ENCODE data around the gene ITGA4. TPM values are rescaled to one million over a fixed set of nuclear protein-coding genes. Genes with fewer than 3 reads are reported as not detected.

Gene ITGA4
- total RNA-seq, 1 donor from 2014 or later, result 74.4 TPM

DNA sequence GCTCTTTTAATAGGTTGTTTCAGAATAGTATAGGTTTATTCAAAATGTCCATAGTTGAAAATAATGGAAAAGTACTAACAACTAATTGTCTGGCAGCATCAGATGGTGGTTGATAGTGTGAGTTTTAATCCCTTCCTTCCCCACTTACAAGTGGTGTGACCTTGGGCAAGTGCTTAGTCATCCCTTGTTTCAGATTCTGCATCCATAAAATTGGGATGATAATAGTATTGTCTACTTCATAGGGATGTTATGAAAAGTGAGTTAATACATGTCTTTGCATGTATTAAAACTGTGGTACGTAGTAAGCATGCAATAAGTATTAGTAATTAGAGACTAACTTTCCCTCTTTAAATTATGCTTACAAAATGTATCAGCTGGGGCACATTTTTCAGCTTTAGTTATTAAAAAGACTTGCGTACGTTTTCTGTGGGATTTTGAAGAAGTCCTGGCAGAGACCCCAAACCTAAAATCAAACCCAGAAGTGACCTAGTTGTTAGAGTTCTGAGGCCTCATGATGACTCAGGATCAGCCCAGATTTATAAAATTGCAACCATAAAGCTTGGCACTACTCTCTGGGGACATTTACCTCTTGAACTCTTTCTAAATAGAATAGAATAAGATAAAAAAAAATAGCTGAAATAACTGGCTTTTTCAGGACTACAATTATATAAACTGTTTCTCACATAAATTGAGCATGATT lies 8.6 kb downstream of the ITGA4 start:
- no peak overlapping the region for H3K4me3 Mint-ChIP-seq
- TF ChIP-seq, protein P1, sequence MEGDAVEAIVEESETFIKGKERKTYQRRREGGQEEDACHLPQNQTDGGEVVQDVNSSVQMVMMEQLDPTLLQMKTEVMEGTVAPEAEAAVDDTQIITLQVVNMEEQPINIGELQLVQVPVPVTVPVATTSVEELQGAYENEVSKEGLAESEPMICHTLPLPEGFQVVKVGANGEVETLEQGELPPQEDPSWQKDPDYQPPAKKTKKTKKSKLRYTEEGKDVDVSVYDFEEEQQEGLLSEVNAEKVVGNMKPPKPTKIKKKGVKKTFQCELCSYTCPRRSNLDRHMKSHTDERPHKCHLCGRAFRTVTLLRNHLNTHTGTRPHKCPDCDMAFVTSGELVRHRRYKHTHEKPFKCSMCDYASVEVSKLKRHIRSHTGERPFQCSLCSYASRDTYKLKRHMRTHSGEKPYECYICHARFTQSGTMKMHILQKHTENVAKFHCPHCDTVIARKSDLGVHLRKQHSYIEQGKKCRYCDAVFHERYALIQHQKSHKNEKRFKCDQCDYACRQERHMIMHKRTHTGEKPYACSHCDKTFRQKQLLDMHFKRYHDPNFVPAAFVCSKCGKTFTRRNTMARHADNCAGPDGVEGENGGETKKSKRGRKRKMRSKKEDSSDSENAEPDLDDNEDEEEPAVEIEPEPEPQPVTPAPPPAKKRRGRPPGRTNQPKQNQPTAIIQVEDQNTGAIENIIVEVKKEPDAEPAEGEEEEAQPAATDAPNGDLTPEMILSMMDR (conservative IDR thresholded peaks at IDR 0.05), result no peak
- H3K36me3 Mint-ChIP-seq (ENCODE audit: low read depth), result peaks cover 7% of the 10 kb centered on the region
- no peak for DNase-seq (ENCODE audit: low read depth, low spot score)
- peaks cover 2% of the 10 kb centered on the region for H3K27me3 Mint-ChIP-seq (ENCODE audit: low read depth)
- peaks cover 35% of the 10 kb centered on the region for H3K4me1 Mint-ChIP-seq
- H3K9me3 Mint-ChIP-seq, result no peaks in the 10 kb centered on the region
- H3K27ac Mint-ChIP-seq (ENCODE audit: unreplicated experiment), result no peak overlapping the region

DNA sequence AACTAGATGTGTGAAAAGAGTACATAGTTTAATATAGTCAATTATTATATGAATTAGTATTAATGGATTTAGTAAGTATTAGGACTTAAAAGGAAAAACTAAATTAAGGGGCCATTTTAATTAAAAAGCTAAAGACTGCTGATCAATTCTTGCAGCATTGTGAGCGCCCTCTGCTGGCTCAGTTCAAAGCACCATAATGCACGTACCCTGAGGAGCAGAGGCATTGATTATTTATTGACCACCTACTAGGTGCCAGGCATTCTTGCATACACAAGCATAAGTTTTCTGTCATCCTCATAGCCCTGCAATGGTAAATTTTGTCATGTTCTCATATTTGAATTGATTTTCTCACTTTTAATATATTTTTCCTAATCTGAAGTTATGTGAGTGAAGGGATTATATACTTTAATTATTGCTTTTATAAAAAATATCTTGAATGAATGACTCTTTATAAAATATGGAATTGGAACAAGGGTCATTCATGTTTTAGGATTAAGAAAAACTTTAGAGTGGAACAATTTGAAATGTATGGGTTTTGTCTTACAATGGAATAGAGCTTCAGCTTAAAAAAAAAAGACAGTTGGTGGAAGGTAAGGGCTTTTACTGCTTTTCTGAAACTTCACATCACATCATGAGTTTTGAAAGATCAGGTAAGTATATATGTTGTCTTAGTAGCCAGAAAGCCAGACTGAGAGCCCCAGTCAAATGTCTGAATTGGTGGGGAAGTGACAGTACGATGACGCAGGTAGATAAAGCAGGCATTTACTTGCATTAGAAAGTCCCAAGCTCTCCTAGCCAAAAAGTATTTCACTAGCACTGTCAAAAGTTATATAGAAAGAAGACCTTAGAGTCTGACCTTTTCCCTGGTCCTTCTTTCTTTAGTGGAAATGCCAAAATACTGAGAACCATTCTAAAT lies 9.7 kb downstream of the ITGA4 start:
- DNase-seq (ENCODE audit: low read depth, low spot score), result peak; percentile 63
- peaks cover 35% of the 10 kb centered on the region for H3K4me1 Mint-ChIP-seq

DNA sequence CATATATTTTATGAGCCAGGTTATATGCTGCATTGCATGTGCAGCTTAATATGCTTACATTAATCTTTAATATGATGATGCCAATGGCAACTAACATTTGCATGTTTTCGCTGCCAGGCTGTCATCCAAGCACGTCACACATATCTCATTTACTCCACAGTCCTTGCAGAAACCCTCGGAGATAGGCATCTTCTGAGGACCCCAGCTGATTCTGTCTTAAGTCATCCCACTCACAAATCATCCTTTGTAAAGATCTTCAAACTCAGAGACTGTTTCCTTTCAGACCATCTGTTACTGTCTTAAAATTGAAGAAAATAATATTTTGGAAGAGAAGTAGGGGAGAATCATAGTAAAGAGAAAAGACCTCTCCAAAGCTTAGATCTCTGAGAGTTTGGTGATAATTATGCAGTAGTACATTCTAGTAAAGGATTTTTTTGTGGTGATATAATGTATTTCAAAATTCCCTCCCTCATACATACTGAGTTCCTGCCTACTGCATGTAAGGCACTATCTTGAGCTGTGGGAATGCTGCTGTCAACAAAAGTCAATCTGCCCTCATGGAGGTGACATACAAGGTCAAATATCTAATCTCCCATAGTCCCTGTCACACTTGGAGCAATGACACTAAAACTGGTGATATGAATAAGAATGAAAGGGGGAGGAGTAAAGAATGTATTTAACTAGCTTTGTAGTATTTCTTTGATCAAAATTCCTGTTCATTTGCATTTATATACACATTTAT lies 11.0 kb downstream of the ITGA4 start:
- TF ChIP-seq, protein P1 (conservative IDR thresholded peaks at IDR 0.05), result no peak
- DNase-seq (ENCODE audit: low read depth, low spot score), result no peak
- Mint-ChIP-seq H3K9me3 (no peaks in the 10 kb centered on the region), H3K4me3 (no peak overlapping the region), H3K27ac (ENCODE audit: unreplicated experiment) (no peak overlapping the region), H3K27me3 (ENCODE audit: low read depth) (no peaks in the 10 kb centered on the region), H3K36me3 (ENCODE audit: low read depth) (peaks cover 9% of the 10 kb centered on the region), H3K4me1 (peaks cover 35% of the 10 kb centered on the region)

More for the DNA sequence above, 9.7 kb downstream of the ITGA4 start:
- H3K36me3 Mint-ChIP-seq (ENCODE audit: low read depth), result peaks cover 7% of the 10 kb centered on the region
- no peak overlapping the region for H3K4me3 Mint-ChIP-seq
- no peaks in the 10 kb centered on the region for H3K9me3 Mint-ChIP-seq
- no peak overlapping the region for H3K27ac Mint-ChIP-seq (ENCODE audit: unreplicated experiment)
- TF ChIP-seq, protein P1 (conservative IDR thresholded peaks at IDR 0.05), result peak; percentile 91
- H3K27me3 Mint-ChIP-seq (ENCODE audit: low read depth), result no peaks in the 10 kb centered on the region

DNA sequence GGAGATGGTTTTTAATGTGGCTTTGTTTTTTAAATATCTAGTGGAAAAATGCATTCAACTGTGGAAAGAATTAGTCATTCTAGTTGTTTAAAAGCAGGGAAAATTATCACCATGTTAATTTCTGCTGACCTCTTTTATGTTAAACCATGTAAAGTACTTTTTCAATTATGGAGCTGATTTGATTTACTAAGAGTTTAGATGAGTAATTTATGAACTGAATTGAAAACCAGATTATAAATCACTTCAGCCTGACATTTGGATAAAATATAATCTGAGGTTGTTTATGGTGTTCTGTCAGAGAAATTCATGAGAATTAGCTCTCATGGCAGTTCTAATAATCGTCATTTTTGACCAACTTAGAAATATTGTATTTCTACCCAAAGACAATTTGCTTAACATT lies 11.6 kb downstream of the ITGA4 start:
- no peak for DNase-seq (ENCODE audit: low read depth, low spot score)
- H3K27ac Mint-ChIP-seq (ENCODE audit: unreplicated experiment), result no peak overlapping the region
- no peaks in the 10 kb centered on the region for H3K9me3 Mint-ChIP-seq
- no peaks in the 10 kb centered on the region for H3K27me3 Mint-ChIP-seq (ENCODE audit: low read depth)
- H3K4me1 Mint-ChIP-seq, result peaks cover 34% of the 10 kb centered on the region
- H3K4me3 Mint-ChIP-seq, result no peak overlapping the region
- TF ChIP-seq, protein P1 (conservative IDR thresholded peaks at IDR 0.05), result no peak
- H3K36me3 Mint-ChIP-seq (ENCODE audit: low read depth), result peaks cover 10% of the 10 kb centered on the region

DNA sequence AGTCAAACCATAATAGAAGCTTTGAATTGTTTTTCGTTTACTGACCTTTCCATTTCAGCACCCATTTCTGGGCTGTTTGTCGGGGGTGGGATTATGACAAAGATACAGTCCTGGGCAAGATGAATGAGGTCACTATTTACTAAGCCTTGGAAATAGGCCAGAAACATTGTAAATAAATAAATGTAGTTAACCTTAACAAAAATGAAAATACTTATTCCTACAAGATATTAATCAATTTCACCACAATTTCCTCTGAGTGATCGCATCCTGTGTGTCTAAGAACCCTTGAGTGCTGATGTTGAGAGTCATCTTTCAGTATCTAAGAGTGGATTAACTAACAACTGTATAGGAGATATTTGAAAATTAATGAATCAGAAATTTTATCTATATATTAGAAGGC lies 14.0 kb downstream of the ITGA4 start:
- Mint-ChIP-seq H3K36me3 (ENCODE audit: low read depth) (peaks cover 10% of the 10 kb centered on the region), H3K4me3 (no peak overlapping the region), H3K27me3 (ENCODE audit: low read depth) (no peaks in the 10 kb centered on the region), H3K4me1 (peaks cover 16% of the 10 kb centered on the region), H3K27ac (ENCODE audit: unreplicated experiment) (no peak overlapping the region), H3K9me3 (no peaks in the 10 kb centered on the region)
- TF ChIP-seq, protein P1 (conservative IDR thresholded peaks at IDR 0.05), result no peak
- DNase-seq (ENCODE audit: low read depth, low spot score), result no peak

Data from neural crest cell (in vitro differentiated cells).